Caco-2 (cell line): Measurements from ENCODE around the gene MZB1. TPM values are rescaled to one million over a fixed set of nuclear protein-coding genes. Genes with fewer than 3 reads are reported as not detected.
"Not testable (repeated sequence)": the region's sequence is repeated elsewhere in the genome, so short reads cannot be mapped to it uniquely, and the experiment has no call there.

Experiments used
- BruUV-seq: library from RNA; stranded (reverse); fragments of 400-500 nt; replicated peaks from 2 replicates; lab custom pipeline; 2021; lab: Mats Ljungman, UMichigan
- CTCF ChIA-PET: fragments of 300-600 bp; sonication (Branson Sonifier 250); formaldehyde crosslinking; loops from one replicate; lab custom pipeline; 2022; ENCODE audit warnings: antibody characterized with exemption; lab: Charles Lee
- POLR2A ChIA-PET: fragments of 300-600 bp; sonication (Branson Sonifier 250); formaldehyde crosslinking; loops from one replicate; lab custom pipeline; 2022; ENCODE audit warnings: antibody characterized with exemption; lab: Charles Lee
- DNase-seq, 2 experiments: peaks; one replicate each; pipeline versions ENCODE4 v3.0.0 to v3.0.0-alpha.2; 2020 to 2022
- H3K27me3 ChIP-seq: replicated peaks from 2 replicates; pipeline ENCODE4 v1.6.0; 2011; ENCODE audit warnings: low read length; ENCODE audit not compliant: control insufficient read depth, insufficient read depth
- H3K36me3 ChIP-seq: 2 replicates; pipeline ENCODE4 v1.5.1; 2011; ENCODE audit warnings: low read length; ENCODE audit not compliant: control insufficient read depth, insufficient read depth
- H3K4me1 ChIP-seq: fragments of 250-450 bp; sonication (Bioruptor Pico); 2 replicates; pipeline ENCODE4 v1.5.1; 2020; ENCODE audit warnings: mild to moderate bottlenecking
- H3K4me3 ChIP-seq: 2 replicates; pipeline ENCODE4 v1.5.1; 2011; ENCODE audit warnings: low read depth, mild to moderate bottlenecking, control low read depth, low read length
- H3K9me3 ChIP-seq: fragments of 250-450 bp; sonication (Bioruptor Pico); 2 replicates; pipeline ENCODE4 v1.5.1; 2020; ENCODE audit warnings: mild to moderate bottlenecking, moderate library complexity
- H3K27ac Mint-ChIP-seq: one replicate; pipeline ENCODE4 v1.8.0; 2022; ENCODE audit warnings: mixed read lengths; ENCODE audit not compliant: unreplicated experiment
- H3K27me3 Mint-ChIP-seq: one replicate; pipeline ENCODE4 v1.8.0; 2022; ENCODE audit warnings: mixed read lengths; ENCODE audit not compliant: insufficient read depth, unreplicated experiment
- H3K36me3 Mint-ChIP-seq: one replicate; pipeline ENCODE4 v1.8.0; 2022; ENCODE audit warnings: mild to moderate bottlenecking, mixed read lengths; ENCODE audit not compliant: insufficient read depth, unreplicated experiment
- H3K4me1 Mint-ChIP-seq: one replicate; pipeline ENCODE4 v1.8.0; 2022; ENCODE audit warnings: low read depth, mixed read lengths; ENCODE audit not compliant: unreplicated experiment
- H3K4me3 Mint-ChIP-seq: one replicate; pipeline ENCODE4 v1.8.0; 2022; ENCODE audit warnings: mild to moderate bottlenecking, moderate library complexity, mixed read lengths; ENCODE audit not compliant: unreplicated experiment
- H3K9me3 Mint-ChIP-seq: one replicate; pipeline ENCODE4 v1.8.0; 2022; ENCODE audit warnings: mixed read lengths; ENCODE audit not compliant: unreplicated experiment
- CTCF ChIP-seq, 2 experiments: fragments of 200-600 bp in 1 of 2; IDR thresholded peaks; 1 replicate in 1 of 2; 2 replicates in 1 of 2; pipeline versions ENCODE4 v1.5.1 to v1.8.0; 2011 to 2022; ENCODE audit warnings: antibody characterized with exemption in 1 of 2, control low read depth in 1 of 2, inconsistent platforms in 1 of 2, low read depth in 1 of 2, low read length in 1 of 2, mild to moderate bottlenecking in 1 of 2, moderate library complexity in 1 of 2; ENCODE audit not compliant: insufficient read depth in 1 of 2, severe bottlenecking in 1 of 2, unreplicated experiment in 1 of 2
- intact Hi-C: fragments of 100-400 bp; cut with micrococcal nuclease; formaldehyde crosslinking; loops from one replicate; pipeline ENCODE4 v1.10.0; 2022; ENCODE audit not compliant: unreplicated experiment
- total RNA-seq: library from RNA; stranded (reverse); gene quantifications from 2 replicates; pipeline ENCODE4 v1.2.3, GENCODE V29; 2022

The MZB1 gene
- total RNA-seq, 1 experiment from 2014 or later, result not detected

- ChIA-PET CTCF (no interaction called here), POLR2A (no interaction called here)
- no peak for TF ChIP-seq CTCF (IDR thresholded peaks at IDR 0.05; ENCODE audit: insufficient read depth in 1 of 2, low read depth in 1 of 2, low read length in 1 of 2, severe bottlenecking in 1 of 2, unreplicated experiment in 1 of 2)
- BruUV-seq, result no TSS peak
- Mint-ChIP-seq H3K9me3 (no peaks in the 10 kb centered on the region), H3K4me3 (no peak overlapping the region), H3K4me1 (no peaks in the 10 kb centered on the region), H3K27me3 (no peaks in the 10 kb centered on the region), H3K36me3 (no peaks in the 10 kb centered on the region), H3K27ac (no peak overlapping the region)
- H3K9me3 ChIP-seq, result no peaks in the 10 kb centered on the region
- no peaks in the 10 kb centered on the region for H3K36me3 ChIP-seq
- H3K4me3 ChIP-seq, result no peak overlapping the region
- no peaks in the 10 kb centered on the region for H3K27me3 ChIP-seq
- intact Hi-C loops, result no loop called here
- H3K4me1 ChIP-seq, result no peaks in the 10 kb centered on the region
- no peak for DNase-seq
Measured at GRCh38 chr5:139413153-139413552, 23.4 kb upstream of the MZB1 start.

- no peak overlapping the region for H3K4me3 ChIP-seq
- no TSS peak for BruUV-seq
- H3K9me3 Mint-ChIP-seq, result no peaks in the 10 kb centered on the region
- no peaks in the 10 kb centered on the region for H3K27me3 ChIP-seq
- POLR2A ChIA-PET, result no interaction called here
- TF ChIP-seq CTCF (IDR thresholded peaks at IDR 0.05; ENCODE audit: insufficient read depth in 1 of 2, low read depth in 1 of 2, low read length in 1 of 2, severe bottlenecking in 1 of 2, unreplicated experiment in 1 of 2), result no peak
- H3K4me1 ChIP-seq, result no peaks in the 10 kb centered on the region
- CTCF ChIA-PET, result interaction anchor here (0.5 to 1.1 kb wide), 4 partner anchors 9 to 658 kb away, joined by 3 read pairs; partner anchors contain the start of gene CTNNA1
- no peaks in the 10 kb centered on the region for H3K27me3 Mint-ChIP-seq
- no peak for DNase-seq
- H3K36me3 ChIP-seq, result no peaks in the 10 kb centered on the region
- H3K4me3 Mint-ChIP-seq, result no peak overlapping the region
- no peaks in the 10 kb centered on the region for H3K36me3 Mint-ChIP-seq
- intact Hi-C loops, result no loop called here
- H3K9me3 ChIP-seq, result no peaks in the 10 kb centered on the region
- no peak overlapping the region for H3K27ac Mint-ChIP-seq
- no peaks in the 10 kb centered on the region for H3K4me1 Mint-ChIP-seq
Measured at GRCh38 chr5:139410993-139411828, 21.5 kb upstream of the MZB1 start.

GRCh38 chr5:139410121-139410992, 20.6 kb upstream of the MZB1 start:
- Mint-ChIP-seq H3K9me3 (no peaks in the 10 kb centered on the region), H3K36me3 (no peaks in the 10 kb centered on the region), H3K27ac (no peak overlapping the region), H3K4me3 (no peak overlapping the region), H3K4me1 (no peaks in the 10 kb centered on the region), H3K27me3 (no peaks in the 10 kb centered on the region)
- no peak for DNase-seq
- Histone ChIP-seq H3K4me1 (no peaks in the 10 kb centered on the region), H3K36me3 (no peaks in the 10 kb centered on the region), H3K27me3 (no peaks in the 10 kb centered on the region), H3K9me3 (no peaks in the 10 kb centered on the region), H3K4me3 (no peak overlapping the region)
- intact Hi-C loops, result no loop called here
- no TSS peak for BruUV-seq
- no peak for TF ChIP-seq CTCF (IDR thresholded peaks at IDR 0.05; ENCODE audit: insufficient read depth in 1 of 2, low read depth in 1 of 2, low read length in 1 of 2, severe bottlenecking in 1 of 2, unreplicated experiment in 1 of 2)
- ChIA-PET POLR2A (no interaction called here), CTCF (interaction anchor here (0.6 to 1.1 kb wide), 2 partner anchors 10 to 102 kb away, joined by 3 read pairs; no protein-coding TSS in a partner anchor)

- POLR2A ChIA-PET, H3K36me3 Mint-ChIP-seq, CTCF ChIA-PET: not testable (repeated sequence)
Measured at GRCh38 chr5:139409116-139409515, 19.4 kb upstream of the MZB1 start.

More at GRCh38 chr5:139409116-139409515, 19.4 kb upstream of the MZB1 start:
- BruUV-seq, H3K27me3 Mint-ChIP-seq, H3K27me3 ChIP-seq, H3K27ac Mint-ChIP-seq, H3K9me3 Mint-ChIP-seq, H3K4me1 Mint-ChIP-seq, DNase-seq, H3K9me3 ChIP-seq, H3K4me3 ChIP-seq, H3K36me3 ChIP-seq, H3K4me1 ChIP-seq, H3K4me3 Mint-ChIP-seq, intact Hi-C loops: not testable (repeated sequence)
